Central memory CD8-positive, alpha-beta T cell (primary cell): ENCODE results near the gene HSPA1L.
"Not testable (repeated sequence)": the region's sequence is repeated elsewhere in the genome, so short reads cannot be mapped to it uniquely, and the experiment has no call there.

Source experiments
- ATAC-seq: fragments of 150-1000 bp; cut with Tn5 transposase; replicated peaks from 2 replicates; pipeline ENCODE4 v1.10.0; 2022; ENCODE audit warnings: mild to moderate bottlenecking, moderate FRiP score, moderate number of reproducible peaks; ENCODE audit not compliant: poor library complexity, severe bottlenecking; ENCODE audit errors: extremely low read depth
- DNase-seq, 2 donors: peaks; one replicate each; pipeline ENCODE4 v3.0.0; 2021; ENCODE audit warnings: low spot score in 2 of 2
- H3K27ac Mint-ChIP-seq: one replicate; pipeline ENCODE4 v1.8.0; 2022; ENCODE audit warnings: low read depth, mild to moderate bottlenecking, moderate library complexity, mixed read lengths
- H3K27me3 Mint-ChIP-seq: one replicate; pipeline ENCODE4 v1.8.0; 2022; ENCODE audit warnings: mixed read lengths
- H3K36me3 Mint-ChIP-seq: one replicate; pipeline ENCODE4 v1.8.0; 2022; ENCODE audit warnings: mild to moderate bottlenecking, moderate library complexity, mixed read lengths; ENCODE audit not compliant: insufficient read depth
- H3K4me1 Mint-ChIP-seq: one replicate; pipeline ENCODE4 v1.8.0; 2022; ENCODE audit warnings: mixed read lengths
- H3K4me3 Mint-ChIP-seq: one replicate; pipeline ENCODE4 v1.8.0; 2022; ENCODE audit warnings: mild to moderate bottlenecking, moderate library complexity, mixed read lengths
- H3K9me3 Mint-ChIP-seq: one replicate; pipeline ENCODE4 v1.8.0; 2022; ENCODE audit warnings: mixed read lengths

Gene HSPA1L

DNA sequence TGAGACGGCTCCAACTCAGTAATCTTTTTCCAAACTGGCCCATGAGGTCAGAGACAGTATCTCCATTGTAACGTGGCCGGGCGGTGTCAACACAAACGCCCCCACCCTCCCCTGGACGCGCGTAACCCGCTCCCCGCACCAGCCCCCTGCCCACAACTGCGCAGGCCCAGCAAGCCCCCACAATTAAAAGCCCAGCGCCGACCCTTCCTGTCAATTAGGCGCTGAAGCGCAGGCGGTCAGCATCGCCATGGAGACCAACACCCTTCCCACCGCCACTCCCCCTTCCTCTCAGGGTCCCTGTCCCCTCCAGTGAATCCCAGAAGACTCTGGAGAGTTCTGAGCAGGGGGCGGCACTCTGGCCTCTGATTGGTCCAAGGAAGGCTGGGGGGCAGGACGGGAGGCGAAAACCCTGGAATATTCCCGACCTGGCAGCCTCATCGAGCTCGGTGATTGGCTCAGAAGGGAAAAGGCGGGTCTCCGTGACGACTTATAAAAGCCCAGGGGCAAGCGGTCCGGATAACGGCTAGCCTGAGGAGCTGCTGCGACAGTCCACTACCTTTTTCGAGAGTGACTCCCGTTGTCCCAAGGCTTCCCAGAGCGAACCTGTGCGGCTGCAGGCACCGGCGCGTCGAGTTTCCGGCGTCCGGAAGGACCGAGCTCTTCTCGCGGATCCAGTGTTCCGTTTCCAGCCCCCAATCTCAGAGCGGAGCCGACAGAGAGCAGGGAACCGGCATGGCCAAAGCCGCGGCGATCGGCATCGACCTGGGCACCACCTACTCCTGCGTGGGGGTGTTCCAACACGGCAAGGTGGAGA is at the start of gene HSPA1L, which contains the start of gene HSPA1A:
Gene HSPA1L (minus strand): TSS at position 259 of the 814 bp plus-strand sequence. CDS start 3,311 bp downstream, outside the sequence.
Gene HSPA1A (plus strand): TSS at position 519 of the 814 bp plus-strand sequence. CDS start 214 bp downstream, at position 733.
- Mint-ChIP-seq H3K27me3 (no peaks in the 10 kb centered on the region), H3K4me1 (peaks cover 43% of the 10 kb centered on the region), H3K4me3 (peak within 1 kb of the TSS; percentile 88), H3K9me3 (no peaks in the 10 kb centered on the region), H3K36me3 (peaks cover 7% of the 10 kb centered on the region), H3K27ac (peak within 1 kb of the TSS; percentile 87)
- DNase-seq = no peak
- ATAC-seq = peak; percentile 2

DNA sequence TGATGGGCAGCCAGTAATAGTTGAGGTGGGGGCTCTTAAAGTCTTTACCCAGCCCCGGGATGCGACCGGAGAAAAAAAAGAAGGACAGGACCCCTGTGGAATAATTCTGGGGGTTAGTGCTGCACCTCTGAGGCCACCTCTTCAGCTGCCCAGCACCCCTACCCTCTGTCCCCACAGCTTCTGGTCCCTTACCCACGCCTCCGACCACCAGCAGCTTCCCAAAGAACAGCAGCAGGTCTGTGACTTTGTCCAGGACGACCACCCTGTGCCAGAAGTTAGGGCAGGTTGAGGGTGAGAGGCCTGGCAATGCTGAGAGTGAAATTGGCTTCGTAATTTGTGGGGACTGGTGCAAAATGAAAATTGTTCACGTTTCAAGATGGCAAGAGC is 49.7 kb upstream of the HSPA1L start:
- Mint-ChIP-seq H3K36me3 (peaks cover 25% of the 10 kb centered on the region), H3K4me1 (peaks cover 26% of the 10 kb centered on the region), H3K4me3 (no peak overlapping the region), H3K27me3 (no peaks in the 10 kb centered on the region), H3K9me3 (no peaks in the 10 kb centered on the region), H3K27ac (no peak overlapping the region)
- no peak for ATAC-seq
- no peak for DNase-seq

DNA sequence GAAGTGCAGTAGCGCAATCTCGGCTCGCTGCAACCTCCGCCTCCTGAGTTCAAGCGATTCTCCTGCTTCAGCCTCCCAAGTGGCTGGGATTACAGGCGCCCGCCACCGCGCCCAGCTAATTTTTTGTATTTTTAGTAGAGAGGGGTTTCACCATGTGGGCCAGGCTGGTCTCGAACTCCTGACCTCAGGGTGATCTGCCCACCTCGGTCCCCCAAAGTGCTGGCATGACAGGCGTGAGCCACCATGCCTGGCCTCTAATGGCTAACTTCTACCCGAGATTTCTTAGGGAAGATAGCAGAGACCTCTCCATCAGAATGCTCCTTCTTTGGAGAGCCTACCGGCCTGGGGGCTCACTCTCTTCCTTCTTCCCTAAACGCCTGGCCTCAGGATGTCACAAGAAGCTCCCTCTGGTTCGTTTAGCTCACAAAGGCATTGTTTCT is 49.1 kb upstream of the HSPA1L start:
- H3K9me3 Mint-ChIP-seq, H3K27me3 Mint-ChIP-seq, DNase-seq, ATAC-seq: not testable (repeated sequence)
- H3K36me3 Mint-ChIP-seq = peaks cover 28% of the 10 kb centered on the region
- H3K4me3 Mint-ChIP-seq = peak overlapping the region; percentile 81
- peaks cover 26% of the 10 kb centered on the region for H3K4me1 Mint-ChIP-seq
- H3K27ac Mint-ChIP-seq = peak overlapping the region; percentile 94

DNA sequence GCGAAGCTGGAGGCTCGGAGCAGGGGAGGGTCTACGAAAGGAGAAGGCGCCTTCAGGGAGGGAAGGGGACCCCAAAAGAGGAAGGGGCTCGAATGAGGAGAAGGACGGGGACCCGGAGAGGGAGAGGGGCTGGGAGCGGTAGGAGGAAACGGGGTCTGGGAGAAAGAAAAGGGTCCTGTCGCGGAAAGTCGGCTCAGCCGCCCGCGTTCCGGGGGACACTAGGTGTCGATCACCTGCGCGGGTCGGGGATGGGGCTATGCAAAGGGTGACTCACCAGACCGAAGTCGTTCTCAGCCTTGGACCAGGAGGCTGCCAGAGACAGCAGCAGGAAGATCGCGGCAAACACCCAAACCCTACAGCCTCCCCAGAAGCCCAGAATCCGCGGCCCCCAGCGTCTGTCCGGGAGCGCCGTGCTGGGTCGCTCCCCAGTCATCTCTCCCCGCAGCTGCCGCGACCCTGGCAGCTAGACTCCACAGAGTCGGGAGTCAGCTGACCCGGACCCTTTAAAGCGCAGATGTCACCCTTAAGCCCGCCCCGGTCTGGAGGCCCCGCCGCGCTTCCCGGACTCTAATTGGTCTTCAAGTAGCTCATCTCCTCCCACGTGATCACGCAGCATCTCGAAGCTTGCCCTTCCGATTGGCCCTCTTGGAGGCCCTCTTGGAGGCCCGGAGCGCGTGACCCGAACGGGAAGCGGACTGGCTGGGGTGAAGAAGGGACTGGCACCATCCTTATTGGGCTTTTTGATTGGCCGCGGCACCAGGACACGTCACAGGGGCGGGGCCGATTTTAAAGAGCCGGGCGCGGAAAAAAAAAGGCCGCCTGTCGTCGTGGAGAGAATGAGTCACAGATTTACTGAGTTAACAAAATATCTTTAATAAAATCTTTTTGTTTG is 47.5 kb upstream of the HSPA1L start, which contains the start of gene NEU1:
Gene NEU1 (minus strand): TSS at position 478 of the 892 bp plus-strand sequence. CDS start 45 bp downstream, at position 433.
- peaks cover 36% of the 10 kb centered on the region for H3K36me3 Mint-ChIP-seq
- peak within 1 kb of the TSS; percentile 94 for H3K27ac Mint-ChIP-seq
- peak; percentile 97 for ATAC-seq
- H3K4me1 Mint-ChIP-seq = peaks cover 26% of the 10 kb centered on the region
- DNase-seq = peak; percentile 92 to 99
- H3K9me3 Mint-ChIP-seq = no peaks in the 10 kb centered on the region
- H3K4me3 Mint-ChIP-seq = peak within 1 kb of the TSS; percentile 81
- H3K27me3 Mint-ChIP-seq = no peaks in the 10 kb centered on the region

DNA sequence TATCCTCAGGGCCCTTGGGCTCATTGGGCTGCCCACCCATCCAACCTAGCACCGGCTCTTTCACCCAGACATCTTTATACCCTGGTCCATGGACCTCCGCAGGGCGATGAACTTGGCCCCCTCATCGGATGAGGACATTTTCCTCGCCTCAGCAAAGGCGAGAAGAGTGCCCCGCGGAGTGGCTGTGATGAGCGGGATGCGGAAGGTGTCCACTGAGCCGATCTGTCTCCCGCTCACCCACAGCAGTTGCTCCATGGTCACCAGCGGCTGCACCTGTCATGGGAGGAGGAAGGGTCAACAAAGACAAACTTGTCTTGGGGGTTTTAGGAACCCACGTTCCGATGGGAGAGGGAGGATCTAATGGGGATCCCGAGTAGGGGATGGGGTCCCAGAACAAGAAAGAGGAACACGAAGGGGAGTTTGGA is 46.8 kb upstream of the HSPA1L start:
- Mint-ChIP-seq H3K27ac (peak overlapping the region; percentile 94), H3K36me3 (peaks cover 37% of the 10 kb centered on the region), H3K9me3 (no peaks in the 10 kb centered on the region), H3K27me3 (no peaks in the 10 kb centered on the region), H3K4me3 (peak overlapping the region; percentile 81), H3K4me1 (peaks cover 26% of the 10 kb centered on the region)
- ATAC-seq (no peak), DNase-seq (no peak)

DNA sequence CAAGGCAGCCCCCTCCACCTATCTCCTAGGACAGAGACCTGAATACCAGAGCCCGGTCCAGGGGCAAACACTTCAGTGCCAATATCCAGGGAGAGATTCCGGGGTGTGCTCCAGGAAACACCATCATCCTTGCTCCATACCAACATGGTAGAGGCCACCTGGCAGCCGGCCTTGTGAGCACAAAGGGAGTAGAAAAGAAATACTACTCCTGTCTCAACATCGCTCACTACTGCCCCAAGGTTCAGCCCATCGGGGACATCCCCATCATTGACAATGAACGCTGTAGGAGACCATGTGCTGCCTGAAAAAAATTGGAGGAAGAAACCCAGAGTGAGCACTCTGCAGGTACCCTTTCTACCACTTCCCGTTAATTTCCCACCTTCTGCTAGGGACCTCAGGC is 46.1 kb upstream of the HSPA1L start:
- no peak overlapping the region for H3K4me3 Mint-ChIP-seq
- H3K27me3 Mint-ChIP-seq = no peaks in the 10 kb centered on the region
- DNase-seq (no peak), ATAC-seq (no peak)
- peaks cover 26% of the 10 kb centered on the region for H3K4me1 Mint-ChIP-seq
- no peaks in the 10 kb centered on the region for H3K9me3 Mint-ChIP-seq
- no peak overlapping the region for H3K27ac Mint-ChIP-seq
- peaks cover 40% of the 10 kb centered on the region for H3K36me3 Mint-ChIP-seq

DNA sequence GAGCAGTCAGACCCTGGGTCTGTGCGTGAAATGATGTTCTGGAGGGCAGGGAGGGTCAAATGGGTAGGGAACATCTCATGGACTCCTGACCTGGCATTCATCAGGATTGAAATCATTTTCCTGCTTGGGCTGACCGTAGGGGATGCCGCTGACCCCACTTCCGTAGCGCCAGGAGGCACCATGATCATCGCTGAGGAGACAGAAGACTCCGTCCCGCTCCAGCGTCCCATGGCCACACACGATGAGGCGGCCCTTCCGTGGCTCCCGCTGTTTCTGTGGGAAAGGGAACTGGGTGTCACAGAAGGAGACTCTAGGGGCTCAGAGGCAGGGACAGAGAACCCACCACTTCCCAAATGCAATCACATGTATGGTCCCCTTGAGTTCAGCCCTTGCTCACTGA is 45.3 kb upstream of the HSPA1L start:
- H3K9me3 Mint-ChIP-seq = no peaks in the 10 kb centered on the region
- ATAC-seq (no peak), DNase-seq (no peak)
- H3K36me3 Mint-ChIP-seq = peaks cover 40% of the 10 kb centered on the region
- peaks cover 26% of the 10 kb centered on the region for H3K4me1 Mint-ChIP-seq
- H3K27me3 Mint-ChIP-seq = no peaks in the 10 kb centered on the region
- H3K4me3 Mint-ChIP-seq = no peak overlapping the region
- no peak overlapping the region for H3K27ac Mint-ChIP-seq

DNA sequence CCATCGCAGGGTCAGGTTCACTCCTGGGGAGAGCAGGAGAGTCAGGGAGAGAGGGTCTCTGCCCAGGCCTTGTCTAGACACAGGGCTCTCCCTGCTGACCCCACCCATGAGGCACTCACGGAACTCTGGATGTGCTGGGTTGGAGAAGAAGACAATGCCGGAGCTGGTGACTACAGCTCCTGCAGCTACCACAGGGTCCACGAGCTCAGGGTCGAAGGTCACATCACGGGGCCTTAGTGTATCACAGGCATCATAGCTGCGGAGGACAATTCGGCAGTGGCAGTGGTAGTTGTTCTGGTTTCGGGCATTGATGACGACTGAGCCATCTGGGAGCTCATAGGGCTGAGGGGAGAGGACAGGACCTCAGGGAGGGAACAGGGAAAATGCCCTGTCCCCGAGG is 44.8 kb upstream of the HSPA1L start:
- Mint-ChIP-seq H3K4me3 (no peak overlapping the region), H3K4me1 (peaks cover 26% of the 10 kb centered on the region), H3K9me3 (no peaks in the 10 kb centered on the region), H3K27me3 (no peaks in the 10 kb centered on the region), H3K27ac (no peak overlapping the region), H3K36me3 (peaks cover 39% of the 10 kb centered on the region)
- no peak for ATAC-seq
- no peak for DNase-seq

DNA sequence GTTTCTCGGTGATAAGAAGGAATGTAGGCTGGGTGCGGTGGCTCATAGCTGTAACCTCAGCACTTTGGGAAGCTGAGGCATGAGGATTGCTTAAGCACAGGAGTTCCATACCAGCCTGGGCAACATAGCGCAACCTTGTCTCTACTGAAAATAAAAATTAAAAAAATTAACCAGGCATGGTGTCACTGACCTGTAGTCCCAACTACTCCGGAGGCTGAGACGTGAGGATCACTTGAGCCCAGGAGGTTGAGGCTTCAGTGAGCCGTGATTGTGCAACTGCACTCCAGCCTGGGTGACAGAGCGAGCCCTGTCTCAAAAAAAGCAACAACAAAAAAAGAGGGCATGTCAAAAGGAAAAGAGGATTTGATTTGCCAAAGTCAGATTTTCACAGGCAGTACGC is 43.6 kb upstream of the HSPA1L start:
- ATAC-seq (no peak), DNase-seq (no peak)
- peaks cover 37% of the 10 kb centered on the region for H3K36me3 Mint-ChIP-seq
- no peak overlapping the region for H3K4me3 Mint-ChIP-seq
- H3K4me1 Mint-ChIP-seq = peaks cover 24% of the 10 kb centered on the region
- H3K27me3 Mint-ChIP-seq = no peaks in the 10 kb centered on the region
- H3K9me3 Mint-ChIP-seq = no peaks in the 10 kb centered on the region
- no peak overlapping the region for H3K27ac Mint-ChIP-seq

DNA sequence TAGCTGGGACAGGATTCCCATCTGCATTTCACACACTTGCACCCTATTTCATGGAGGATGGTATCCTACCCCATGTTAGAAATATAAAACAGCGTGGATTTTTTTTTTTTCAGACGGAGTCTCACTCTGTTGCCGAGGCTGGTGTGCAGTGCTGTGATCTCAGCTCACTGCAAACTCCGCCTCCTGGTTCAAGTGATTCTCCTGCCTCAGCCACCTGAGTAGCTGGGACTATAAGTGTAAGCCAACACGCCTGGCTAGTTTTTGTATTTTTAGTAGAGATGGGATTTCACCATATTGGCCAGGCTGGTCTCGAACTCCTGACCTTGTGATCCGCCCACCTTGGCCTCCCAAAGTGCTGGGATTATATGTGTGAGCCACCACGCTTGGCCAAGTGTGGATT is 42.7 kb upstream of the HSPA1L start:
- DNase-seq, H3K27me3 Mint-ChIP-seq, ATAC-seq, H3K4me3 Mint-ChIP-seq, H3K9me3 Mint-ChIP-seq: not testable (repeated sequence)
- H3K4me1 Mint-ChIP-seq = peaks cover 17% of the 10 kb centered on the region
- peak overlapping the region; percentile 44 for H3K27ac Mint-ChIP-seq
- peaks cover 28% of the 10 kb centered on the region for H3K36me3 Mint-ChIP-seq

DNA sequence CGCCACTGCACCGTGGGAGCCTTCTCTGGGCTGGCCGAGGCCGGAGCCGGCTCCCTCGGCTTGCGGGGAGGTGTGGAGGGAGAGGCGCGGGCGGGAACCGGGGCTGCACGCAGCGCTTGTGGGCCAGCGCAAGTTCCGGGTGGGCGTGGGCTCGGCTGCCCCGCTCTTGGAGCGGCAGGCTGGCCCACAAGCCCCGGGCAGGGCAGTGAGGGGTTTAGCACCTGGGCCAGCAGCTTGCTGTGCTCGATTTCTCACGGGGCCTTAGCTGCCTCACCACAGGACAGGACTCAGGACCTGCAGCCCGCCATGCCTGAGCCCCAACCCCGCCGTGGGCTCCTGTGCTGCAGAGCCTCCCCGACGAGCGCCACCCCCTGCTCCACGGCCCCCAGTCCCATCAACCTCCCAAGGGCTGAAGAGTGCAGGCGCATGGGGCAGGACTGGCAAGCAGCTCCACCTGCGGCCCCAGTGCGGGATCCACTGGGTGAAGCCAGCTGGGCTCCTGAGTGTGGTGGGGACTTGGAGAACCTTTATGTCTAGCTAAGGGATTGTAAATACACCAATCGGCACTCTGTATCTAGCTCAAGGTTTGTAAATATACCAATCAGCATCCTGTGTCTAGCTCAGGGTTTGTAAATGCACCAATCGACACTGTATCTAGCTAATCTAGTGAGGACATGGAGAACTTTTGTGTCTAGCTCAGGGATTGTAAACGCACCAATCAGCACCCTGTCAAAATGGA is 37.1 kb upstream of the HSPA1L start:
- H3K27me3 Mint-ChIP-seq, ATAC-seq: not testable (repeated sequence)

DNA sequence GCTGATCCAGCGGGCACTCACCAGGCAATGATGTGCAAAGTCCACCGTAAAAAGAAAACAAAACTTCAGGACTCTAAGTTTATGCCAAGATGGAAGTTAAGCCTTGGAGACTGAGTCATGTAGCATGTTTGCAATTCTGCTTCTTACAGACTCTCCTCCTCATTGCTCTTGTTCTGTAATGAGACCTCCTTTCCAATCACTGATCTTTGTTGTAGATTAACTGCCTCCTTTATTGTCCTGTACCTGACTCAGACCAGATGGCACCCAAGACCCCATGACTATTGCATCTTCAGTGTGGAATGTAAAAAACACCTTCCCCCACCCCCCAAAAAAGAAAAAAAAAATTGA is 36.4 kb upstream of the HSPA1L start:
- H3K27me3 Mint-ChIP-seq = no peaks in the 10 kb centered on the region
- no peak overlapping the region for H3K4me3 Mint-ChIP-seq
- no peaks in the 10 kb centered on the region for H3K9me3 Mint-ChIP-seq
- DNase-seq (no peak), ATAC-seq (no peak)
- H3K27ac Mint-ChIP-seq = peak overlapping the region; percentile 46
- peaks cover 7% of the 10 kb centered on the region for H3K36me3 Mint-ChIP-seq
- no peaks in the 10 kb centered on the region for H3K4me1 Mint-ChIP-seq

More for the DNA sequence above, 37.1 kb upstream of the HSPA1L start:
- DNase-seq, H3K9me3 Mint-ChIP-seq, H3K4me1 Mint-ChIP-seq, H3K4me3 Mint-ChIP-seq: not testable (repeated sequence)
- H3K27ac Mint-ChIP-seq = peak overlapping the region; percentile 46
- H3K36me3 Mint-ChIP-seq = peaks cover 10% of the 10 kb centered on the region
